ENCODE data around the gene HBD.
"Not testable (repeated sequence)": the region's sequence is repeated elsewhere in the genome, so short reads cannot be mapped to it uniquely, and the experiment has no call there.

HBD gene

GRCh38 chr11:5234381-5234834 lies at the start of gene HBD:
HBD (minus strand) TSS chr11:5234483; CDS start chr11:5234433, 50 bp downstream.
- DNase-seq (ENCODE audit: low read depth): peak; percentile 85

DNA sequence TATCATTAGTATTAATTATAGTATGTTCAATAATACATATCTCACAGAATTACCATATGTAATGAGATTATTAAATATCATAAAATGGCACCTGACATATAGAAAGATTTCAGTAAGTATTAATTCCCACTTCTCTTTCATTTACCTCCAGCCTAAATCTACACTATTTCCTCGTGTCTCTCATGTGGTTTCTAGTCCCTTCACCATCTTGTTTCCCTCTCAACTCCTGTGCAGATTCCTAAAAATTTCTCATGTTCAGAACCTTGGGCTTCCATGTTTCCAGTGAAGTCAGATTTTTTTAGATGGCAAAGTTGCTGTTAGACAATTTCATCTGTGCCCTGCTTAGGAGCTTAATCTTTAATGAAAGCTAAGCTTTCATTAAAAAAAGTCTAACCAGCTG lies 49.6 kb upstream of the HBD start:
- DNase-seq (ENCODE audit: low read depth): no peak

- DNase-seq (ENCODE audit: low read depth): no peak
These were observed 48.8 kb upstream of the HBD start for GRCh38 chr11:5283086-5283485.

DNA sequence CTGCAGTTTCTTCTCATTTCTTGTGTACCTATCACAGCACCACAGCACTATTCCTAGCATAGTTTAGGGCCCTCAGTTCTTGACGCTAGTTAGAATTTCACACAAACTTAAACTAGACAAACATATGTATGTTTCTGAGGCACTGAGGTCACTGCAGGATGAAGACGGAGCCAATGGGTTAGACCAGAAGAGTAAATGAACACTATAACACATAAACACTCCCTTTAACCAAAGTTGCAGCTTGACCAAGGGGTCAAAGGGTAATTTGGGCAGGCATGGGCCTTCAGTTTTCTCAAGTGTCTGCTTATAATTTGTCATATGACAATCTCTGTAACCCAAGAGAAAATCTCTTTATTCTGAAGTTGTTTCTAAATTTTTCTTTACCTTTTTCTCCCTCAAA lies 48.3 kb upstream of the HBD start:
- no peak for DNase-seq (ENCODE audit: low read depth)

DNA sequence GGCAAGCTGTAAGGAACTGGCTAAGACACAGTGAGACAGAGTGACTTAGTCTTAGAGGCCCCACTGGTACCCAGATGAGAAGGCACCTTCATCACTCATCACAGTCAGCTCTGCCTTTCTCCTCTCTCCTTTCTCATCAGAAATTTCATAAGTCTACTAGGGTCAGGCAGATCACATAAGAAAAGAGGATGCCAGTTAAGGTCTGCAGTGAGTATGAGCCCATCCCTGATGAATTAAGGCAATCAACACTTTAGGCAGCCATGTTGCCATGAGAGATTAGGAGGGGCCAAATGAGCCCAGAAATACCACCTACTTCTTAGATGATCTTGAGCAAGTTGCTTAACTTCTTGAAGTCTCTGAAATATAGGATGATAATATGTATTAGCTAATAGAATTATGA lies 47.3 kb upstream of the HBD start:
- no peak for DNase-seq (ENCODE audit: low read depth)

- DNase-seq (ENCODE audit: low read depth): peak; percentile 98
These were observed 46.4 kb upstream of the HBD start for GRCh38 chr11:5280582-5281102.

DNA sequence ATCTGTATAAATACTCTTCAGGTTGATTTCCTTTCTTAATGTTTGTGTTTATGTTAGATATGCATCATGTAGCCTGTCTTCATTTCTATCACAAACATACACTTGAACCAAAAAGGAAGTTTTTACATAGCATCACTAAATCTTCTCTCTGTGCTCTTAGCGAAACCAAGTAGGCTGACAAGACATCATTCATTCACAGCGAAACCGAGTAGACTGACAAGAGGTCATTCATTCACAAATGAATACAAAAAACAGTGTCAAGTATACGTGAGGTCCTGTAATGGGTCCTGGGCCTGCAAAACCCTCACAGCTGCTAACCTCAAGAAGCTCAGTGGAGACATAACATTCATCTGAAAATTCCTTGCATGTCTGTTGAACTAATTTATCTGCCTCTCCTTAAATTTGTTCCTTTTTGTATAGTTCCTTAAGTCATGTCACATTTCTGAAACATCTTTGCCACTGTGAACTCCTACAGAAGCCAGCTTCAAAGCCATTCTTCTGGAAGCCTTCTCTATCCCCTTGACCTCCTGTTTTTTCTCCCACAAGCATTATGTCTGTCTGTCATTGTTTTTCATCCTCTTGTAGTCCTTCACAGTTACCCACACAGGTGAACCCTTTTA lies 45.3 kb upstream of the HBD start:
- no peak for DNase-seq (ENCODE audit: low read depth)

DNA sequence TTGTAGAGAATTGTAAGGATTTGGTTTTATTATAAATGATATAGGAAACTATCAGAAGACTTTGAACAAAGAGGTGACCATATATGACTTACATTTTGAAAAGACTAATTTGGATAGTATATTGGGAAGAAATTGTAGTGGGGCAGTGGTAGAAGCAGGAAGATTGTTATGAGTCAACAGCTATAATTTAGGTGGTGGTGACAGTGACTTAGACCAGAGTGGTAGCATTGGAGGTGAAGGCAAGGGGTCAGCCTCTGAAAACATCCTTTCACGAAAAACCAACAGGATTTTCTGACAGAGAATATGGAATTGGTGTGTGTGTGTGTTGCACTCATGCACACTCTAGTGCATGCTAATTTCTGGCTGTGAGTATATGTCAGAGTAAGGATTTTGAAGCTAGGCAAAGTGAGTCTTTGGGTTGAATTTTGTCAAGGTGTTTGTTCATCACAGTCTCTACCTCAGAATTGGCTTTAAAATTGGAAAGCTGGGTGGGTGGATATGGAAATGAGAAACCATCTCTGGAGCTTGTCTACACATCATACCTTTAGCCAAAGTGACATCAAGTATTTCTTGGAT lies 43.6 kb upstream of the HBD start:
- no peak for DNase-seq (ENCODE audit: low read depth)

GRCh38 chr11:5276697-5277096 lies 42.4 kb upstream of the HBD start:
- DNase-seq (ENCODE audit: low read depth): no peak

DNA sequence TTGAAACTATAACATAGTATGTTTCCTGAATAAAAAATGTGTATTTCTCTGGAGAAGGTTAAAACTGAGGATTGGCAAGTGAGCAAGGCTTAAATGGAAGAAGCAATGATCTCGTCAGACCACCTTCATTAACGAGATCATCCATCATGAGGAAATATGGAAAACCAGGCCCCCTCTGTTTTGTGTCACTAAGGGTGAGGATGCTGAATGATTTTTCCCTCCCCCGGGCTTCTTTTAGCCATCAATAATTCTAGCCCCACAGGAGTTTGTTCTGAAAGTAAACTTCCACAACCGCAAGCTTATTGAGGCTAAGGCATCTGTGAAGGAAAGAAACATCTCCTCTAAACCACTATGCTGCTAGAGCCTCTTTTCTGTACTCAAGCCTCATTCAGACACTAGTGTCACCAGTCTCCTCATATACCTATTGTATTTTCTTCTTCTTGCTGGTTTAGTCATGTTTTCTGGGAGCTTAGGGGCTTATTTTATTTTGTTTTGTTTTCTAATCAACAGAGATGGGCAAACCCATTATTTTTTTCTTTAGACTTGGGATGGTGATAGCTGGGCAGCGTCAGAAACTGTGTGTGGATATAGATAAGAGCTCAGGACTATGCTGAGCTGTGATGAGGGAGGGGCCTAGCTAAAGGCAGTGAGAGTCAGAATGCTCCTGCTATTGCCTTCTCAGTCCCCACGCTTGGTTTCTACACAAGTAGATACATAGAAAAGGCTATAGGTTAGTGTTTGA lies 41.3 kb upstream of the HBD start:
- DNase-seq (ENCODE audit: low read depth): peak; percentile 27

DNA sequence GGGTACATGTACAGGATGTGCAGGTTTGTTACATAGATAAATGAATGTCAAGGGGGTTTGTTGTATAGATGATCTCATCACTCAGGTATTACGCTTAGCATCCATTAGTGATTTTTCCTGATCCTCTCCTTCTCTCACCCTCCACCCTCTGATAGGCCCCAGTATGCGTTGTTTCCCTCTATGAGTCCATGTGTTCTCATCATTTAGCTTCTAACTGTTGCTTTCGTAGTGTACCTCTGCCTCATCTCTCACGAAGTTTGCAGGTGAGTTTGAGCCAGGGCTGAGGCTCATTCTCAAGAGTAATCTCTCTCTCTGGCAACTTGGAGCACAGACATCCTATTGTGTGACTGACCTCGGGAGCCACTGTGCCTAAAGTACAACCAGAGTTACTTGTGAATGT lies 40.1 kb upstream of the HBD start:
- DNase-seq (ENCODE audit: low read depth): peak; percentile 11

DNA sequence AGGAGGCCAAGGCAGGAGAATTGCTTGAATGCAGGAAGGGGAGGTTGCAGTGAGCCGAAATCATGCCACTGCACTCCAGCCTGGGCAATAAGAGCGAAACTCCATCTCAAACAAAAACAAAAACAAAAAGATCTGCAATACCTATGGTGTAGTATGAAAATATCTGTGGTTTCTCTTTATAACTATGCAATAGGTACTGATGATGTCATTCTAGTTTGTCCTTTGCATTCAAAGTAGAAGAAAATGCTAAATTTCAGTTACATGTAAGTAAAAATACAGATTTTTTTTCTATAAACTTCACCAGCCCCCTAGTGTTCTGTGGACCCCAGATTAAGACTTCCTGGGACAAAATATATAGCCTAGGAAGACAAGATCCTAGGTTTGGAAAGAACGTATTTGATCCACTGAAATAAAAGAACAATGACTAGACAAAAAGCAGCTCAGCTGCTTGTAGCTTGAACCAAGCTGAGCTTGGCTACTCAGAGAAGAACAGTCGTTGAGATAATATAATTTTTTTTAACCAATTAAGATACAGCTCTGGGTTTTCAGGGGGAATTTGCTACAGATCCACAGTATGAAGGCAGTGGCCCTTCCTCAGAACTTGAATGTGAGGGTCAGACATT lies 38.2 kb upstream of the HBD start:
- no peak for DNase-seq (ENCODE audit: low read depth)

DNA sequence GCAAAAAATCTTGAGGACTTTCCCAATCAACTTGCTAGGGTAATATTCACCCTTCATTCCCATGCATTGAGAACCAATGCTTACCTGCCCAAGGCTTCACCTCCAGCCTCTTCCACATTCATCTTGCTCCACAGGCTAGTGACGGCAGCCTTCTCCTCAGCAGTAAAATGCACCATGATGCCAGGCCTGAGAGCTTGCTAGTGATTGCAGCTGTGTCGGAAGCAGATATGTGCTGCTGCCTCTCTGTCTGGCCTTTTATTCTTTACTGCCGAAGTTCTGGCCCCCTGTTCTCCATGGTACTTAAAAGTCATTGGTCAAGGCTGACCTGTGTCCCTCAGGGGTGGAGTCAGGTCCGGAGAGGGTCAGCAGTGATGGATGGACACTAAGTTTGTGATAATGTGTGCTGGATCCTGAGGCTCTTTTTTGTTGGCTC lies 35.4 kb upstream of the HBD start, which contains the start of gene HBE1:
HBE1 (minus strand) TSS at position 231 of the 433 bp plus-strand sequence; CDS start at position 176, 55 bp downstream.
- no peak for DNase-seq (ENCODE audit: low read depth)

DNA sequence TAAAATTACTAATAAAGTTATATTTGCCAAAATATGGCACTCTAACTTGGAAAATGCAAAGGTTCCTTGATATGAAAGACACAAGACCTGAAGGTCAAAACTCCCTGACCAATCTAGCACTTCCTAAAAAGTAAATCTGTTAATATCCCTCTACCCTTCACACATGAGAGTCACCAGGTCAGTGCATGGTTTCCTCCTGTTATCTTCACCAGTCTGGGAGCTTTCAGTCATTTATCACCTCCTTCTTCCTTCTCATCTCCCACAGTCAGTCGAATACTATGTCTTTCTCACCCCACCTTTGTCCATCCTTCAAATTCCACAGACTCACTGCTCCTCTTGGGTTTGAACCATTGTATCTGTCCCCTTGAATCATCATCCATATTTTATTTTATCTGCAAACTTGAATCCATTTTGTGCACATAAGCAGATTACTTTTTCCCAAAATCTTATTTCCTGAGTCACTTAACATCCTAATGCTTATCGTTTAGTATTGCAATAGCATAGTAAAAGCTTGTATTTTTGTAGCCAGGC lies 32.8 kb upstream of the HBD start:
- DNase-seq (ENCODE audit: low read depth): no peak

DNA sequence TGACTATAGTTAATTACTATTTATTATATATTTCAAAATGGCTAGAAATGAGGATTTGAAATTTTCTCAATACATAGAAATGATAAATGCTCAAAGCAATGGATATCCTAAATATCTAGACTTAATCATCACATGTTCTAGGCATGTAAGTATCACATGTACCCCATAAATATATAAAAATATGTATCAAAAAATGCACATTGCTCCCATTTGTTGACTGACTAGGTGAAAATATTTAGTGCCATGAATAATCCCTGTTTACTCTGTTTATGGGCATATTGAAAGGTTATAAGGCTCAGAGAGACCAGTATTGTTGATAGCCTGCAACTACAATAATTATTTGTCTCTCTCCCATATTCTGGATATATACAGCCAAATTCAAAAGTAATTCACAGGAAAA lies 32.3 kb upstream of the HBD start:
- DNase-seq (ENCODE audit: low read depth): no peak

- DNase-seq (ENCODE audit: low read depth): no peak
These were observed 31.5 kb upstream of the HBD start for GRCh38 chr11:5265832-5266231.

GRCh38 chr11:5258543-5259262 lies 24.4 kb upstream of the HBD start:
- DNase-seq (ENCODE audit: low read depth): no peak

DNA sequence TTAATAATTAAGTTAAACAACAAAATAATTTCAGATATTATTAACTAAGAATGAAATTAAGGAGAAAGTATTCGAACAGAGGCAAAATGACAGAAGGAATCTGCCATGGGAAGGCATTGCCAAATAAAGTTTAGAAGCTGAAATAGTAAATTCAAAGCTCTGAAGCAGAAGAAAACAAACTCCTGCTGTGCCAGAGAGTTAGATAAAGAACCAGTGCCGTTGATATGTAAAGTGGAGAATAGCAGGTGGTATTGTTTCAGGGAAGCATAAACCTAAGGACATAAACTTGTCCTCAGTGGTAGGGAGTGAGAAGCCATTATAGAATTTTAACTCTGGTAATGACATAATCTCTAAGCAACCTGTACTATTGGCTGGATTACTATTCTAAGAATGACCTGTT lies 23.0 kb upstream of the HBD start:
- no peak for DNase-seq (ENCODE audit: low read depth)

DNA sequence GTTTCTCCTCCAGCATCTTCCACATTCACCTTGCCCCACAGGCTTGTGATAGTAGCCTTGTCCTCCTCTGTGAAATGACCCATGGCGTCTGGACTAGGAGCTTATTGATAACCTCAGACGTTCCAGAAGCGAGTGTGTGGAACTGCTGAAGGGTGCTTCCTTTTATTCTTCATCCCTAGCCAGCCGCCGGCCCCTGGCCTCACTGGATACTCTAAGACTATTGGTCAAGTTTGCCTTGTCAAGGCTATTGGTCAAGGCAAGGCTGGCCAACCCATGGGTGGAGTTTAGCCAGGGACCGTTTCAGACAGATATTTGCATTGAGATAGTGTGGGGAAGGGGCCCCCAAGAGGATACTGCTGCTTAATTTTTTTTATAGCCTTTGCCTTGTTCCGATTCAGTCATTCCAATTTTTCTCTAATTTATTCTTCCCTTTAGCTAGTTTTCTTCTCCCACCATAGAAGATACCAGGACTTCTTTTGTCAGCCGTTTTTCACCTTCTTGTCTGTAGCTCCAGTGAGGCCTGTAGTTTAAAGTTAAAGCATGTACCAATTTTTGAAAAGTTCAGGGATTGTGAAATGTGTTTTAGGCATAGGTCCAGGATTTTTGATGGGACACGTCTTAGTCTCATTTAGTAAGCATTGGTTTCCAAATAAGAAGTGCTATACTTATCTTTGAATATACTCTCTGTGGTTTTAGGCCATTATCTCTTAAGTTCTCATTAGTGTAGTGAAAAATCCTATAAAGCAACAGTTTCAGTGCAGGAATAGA lies 20.5 kb upstream of the HBD start, which contains the start of gene HBG2:
HBG2 (minus strand) TSS at position 136 of the 768 bp plus-strand sequence; CDS start at position 83, 53 bp downstream.
- peak; percentile 28 for DNase-seq (ENCODE audit: low read depth)

- not testable (repeated sequence) for DNase-seq (ENCODE audit: low read depth)
These were observed 19.7 kb upstream of the HBD start for GRCh38 chr11:5254023-5254422.

- DNase-seq (ENCODE audit: low read depth): not testable (repeated sequence)
These were observed 19.2 kb upstream of the HBD start for GRCh38 chr11:5253440-5253839.
